ENCODE measurements around the gene SRGAP3.

The SRGAP3 gene

DNA sequence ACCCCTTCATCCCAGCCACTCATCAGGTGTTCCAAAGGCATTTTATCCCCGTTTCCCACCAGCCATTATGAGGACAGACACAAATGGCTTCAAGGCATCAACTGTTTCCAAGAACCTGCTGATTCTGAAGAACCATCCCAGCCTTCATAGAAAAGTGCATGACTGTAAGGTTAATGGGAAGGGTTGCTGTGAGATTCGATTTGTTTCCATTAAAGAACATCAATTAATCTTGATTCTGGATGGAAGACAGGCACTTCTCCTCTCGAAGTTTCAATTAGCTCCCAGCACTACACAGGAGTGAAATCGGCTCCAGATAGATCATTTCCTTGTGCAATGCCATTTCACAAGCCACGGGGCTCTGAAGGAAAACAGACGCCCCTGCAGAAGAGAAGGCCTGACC lies 25.8 kb downstream of the SRGAP3 start:
- DNase-seq: no peak

DNA sequence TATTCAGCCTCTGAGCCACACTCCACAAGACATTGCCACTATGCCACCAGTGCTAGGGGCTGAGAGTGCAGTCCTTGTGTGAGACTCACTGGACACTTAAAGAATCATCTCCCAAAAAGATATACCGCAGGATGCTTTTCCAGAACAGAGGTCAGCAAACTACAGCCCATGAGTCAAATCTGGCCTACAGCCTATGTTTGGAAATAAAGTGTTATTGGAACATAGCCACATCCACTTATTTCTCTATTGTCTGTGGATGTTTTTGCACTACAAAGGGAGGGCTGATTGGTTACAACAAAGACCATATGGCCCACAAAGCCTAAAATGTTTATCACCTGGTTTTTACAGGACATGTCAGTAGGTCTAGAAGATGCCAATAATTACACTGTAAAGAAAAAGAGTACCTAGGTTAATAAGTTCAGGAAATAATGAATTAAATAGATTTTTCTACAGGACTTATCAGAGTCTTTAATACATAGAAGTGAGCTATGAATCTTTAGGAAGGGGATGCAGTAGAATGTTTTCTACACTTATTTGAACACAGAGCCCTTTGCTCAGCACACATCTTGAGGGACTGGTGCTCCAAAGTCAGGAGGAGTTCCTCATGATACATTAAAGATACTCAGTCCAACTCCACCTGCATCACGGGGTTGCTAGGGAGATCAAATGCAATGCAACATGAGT lies 26.3 kb downstream of the SRGAP3 start:
- no peak for DNase-seq

DNA sequence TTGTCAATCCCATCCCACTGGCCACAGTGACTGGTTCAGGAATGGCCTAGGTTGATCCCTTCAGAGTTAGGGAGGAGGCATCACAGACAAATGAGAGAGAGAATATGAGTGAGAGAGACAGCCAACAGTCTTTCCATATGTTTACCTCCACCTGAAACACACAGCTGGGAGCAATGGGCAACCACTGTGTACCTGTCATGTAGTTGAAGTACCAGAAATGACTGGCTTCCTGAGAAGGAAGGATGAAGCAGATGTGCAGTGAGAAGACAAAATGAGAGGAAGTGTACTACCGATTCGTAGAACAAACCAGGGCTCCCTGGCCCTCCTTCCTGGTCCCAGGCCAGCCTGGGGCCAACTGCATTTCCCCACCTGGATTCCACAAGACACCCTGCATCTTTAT lies 27.4 kb downstream of the SRGAP3 start:
- no peak for DNase-seq

DNA sequence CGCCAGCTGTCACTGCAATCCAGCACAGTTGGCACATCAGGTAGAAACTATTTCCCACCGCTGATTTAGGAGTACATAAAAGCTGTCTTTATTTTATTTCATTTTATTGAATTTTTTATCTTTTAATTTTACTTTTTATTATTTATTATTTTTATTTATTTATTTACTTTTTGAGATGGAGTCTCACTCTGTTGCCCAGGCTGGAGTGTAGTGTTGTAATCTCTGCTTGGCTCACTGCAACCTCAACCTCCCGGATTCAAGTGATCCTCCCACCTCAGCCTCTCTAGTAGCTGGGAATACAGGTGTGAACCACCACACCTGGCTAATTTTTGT lies 31.0 kb downstream of the SRGAP3 start:
- DNase-seq: no peak

DNA sequence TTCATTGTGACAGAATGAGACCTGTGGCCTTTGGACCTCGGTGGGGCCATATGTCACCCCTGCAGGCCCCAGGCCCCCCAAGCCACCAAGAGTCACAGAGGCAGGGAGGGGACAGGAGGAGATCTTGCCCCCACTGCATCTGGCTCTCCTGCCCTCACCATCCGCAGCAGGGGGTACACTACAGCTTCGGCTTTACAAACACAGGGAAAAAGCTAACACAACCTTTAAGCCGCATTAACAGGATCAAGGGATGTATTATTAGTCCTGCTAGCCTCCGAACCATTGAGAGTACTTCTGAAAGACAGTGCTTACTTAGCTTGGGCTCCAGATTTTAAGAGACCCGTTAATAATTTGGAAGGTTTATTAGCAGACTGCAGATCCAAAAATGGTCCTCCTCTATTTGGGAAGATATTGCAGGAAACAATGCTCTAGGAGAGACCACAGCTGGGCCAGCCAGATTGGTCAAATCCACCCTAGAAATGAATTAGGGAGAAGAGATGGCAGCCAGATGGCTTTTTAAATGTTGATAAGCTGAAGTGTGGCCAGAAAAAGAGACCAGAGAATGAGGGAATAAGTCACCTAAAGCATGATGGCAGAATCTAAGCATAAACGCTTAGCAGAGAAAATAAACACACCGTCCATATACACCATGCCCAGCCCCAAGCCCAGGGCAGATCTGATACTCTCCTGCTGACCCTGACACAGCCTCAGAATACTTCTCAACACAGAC lies 31.5 kb downstream of the SRGAP3 start:
- DNase-seq: peak; percentile 96

DNA sequence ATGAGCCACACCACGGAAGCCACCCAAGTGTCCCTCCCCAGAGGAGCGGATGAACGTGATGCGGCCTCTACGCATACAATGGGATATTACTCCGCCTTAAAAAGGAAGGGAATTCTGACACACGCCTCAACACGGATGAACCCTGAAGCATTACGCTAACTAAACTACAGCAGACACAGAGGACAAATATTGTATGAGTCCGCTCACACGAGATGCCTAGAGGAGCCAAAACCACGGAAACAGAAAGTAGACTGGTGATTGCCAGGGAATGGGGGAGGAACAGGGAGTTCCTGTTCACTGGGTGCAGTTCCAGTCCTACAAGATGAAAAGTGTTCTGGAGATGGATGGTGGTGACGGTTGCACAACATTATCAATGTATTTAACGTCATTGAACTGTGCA lies 32.7 kb downstream of the SRGAP3 start:
- no peak for DNase-seq

DNA sequence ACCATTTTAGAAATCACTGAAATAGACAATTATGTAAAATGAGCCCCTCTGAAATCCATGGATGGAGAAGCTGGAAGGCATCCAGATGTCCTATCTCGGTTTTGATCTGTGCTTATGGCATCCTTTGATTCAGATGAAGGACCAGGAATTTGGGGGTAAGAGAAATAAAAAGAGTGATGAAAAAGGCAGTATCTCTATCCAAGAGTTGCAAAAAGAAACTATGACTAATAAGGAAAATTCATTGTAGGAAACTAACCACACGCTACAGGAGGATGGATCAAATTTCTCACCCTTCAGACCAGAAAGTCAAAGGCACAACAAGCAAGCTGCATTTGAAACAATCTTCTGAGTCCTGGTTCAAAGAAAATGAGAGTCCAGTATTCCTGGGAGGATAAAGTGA lies 34.8 kb downstream of the SRGAP3 start:
- no peak for DNase-seq

DNA sequence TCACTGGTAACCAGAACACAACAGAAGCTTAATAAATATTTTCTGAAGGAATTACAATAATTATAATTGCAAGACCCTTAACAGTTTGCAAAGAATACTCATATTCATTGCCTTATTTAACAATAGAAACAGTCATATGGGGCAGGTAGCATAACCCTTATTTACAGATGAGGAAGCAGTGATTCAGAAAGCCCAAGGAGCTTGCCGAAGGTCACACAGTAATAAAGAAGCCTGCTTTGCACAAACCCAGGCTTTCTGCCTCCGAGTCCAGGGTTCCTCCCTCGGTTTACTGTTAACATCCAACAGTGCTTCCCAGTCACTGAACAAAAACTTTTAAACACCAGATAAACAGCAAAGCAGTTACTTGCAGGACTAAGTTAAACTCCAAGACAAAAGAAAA lies 35.3 kb downstream of the SRGAP3 start:
- no peak for DNase-seq

DNA sequence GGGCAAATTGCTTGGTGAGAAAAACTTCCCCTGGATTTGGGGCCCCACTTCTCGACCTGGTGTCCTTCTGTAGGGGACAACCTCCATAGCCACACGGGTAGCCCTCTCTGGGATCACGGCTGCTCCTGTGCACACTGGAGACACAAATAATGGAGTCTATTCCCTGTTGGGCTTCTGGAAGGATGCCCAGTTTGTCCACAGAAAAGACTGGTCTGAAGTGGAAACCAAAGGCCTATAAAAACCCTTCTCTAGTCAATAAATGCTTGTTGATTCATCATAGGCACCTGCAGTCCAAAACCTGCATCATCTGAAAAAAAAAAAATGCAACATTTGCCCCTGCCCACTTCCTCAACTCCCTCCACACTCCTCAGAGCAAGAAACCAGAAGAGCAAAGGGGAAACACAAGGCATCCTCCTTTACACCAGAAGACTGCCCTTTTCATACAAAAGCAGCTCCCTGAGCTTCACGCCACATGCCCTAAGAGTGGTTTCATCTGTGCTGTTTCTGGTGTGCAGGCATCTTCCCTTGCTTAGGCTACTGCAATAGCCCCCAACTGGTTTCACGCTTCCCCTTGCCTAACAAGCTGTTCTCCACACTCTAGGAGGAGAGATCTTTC lies 36.3 kb downstream of the SRGAP3 start:
- no peak for DNase-seq

DNA sequence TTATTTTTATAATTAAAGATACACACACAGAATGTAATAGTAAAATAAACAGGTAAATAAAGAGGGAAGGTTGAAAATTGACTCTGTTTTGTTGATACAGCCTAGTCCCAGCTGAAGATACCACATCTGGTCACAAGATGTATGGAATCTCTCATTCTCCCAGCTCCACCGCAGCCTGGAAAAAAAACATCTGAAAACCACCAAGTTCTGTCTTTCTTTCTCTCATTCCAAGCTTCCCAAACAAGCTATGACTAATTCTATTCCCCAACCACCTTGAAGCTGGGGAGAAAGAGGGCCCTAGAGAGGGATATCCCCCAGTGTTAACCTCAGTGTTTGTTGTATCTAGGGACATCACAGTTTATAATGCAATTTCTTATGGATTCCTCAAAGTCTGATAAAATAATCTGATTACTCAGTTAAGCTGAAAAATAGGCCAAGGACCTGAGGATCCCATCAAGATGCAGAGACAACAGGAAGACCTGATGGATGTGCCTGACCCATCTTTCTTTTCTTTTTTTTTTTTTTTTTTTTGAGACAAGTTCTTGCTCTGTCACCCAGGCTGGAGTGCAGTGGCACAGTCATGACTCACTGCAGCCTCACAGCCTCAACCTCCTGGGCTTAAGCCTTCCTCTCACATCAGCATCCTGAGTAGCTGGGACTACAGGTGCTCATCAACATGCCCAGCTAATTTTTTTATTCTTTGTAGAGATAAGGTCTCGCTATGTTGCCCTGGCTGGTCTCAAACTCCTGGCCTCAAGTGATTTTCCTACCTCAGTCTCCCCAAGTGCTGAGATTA lies 38.1 kb downstream of the SRGAP3 start:
- no peak for DNase-seq

DNA sequence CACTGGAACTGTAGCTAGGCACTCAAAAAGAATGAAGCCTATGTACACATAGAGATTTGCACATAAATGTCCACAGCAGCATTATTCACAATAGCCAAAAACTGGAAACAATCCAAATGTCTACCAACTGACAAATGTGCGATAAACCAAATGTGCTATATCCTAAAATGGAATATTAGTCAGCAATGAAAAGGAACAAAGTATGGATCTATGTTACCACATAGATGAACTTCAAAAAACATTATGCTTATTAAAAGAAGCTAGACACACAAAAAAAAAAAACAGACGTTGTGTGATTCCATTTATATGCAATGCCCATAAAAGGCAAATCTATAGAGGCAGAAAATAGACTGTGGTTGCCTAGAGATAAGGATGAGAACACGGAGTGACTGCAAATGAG lies 39.7 kb downstream of the SRGAP3 start:
- no peak for DNase-seq

DNA sequence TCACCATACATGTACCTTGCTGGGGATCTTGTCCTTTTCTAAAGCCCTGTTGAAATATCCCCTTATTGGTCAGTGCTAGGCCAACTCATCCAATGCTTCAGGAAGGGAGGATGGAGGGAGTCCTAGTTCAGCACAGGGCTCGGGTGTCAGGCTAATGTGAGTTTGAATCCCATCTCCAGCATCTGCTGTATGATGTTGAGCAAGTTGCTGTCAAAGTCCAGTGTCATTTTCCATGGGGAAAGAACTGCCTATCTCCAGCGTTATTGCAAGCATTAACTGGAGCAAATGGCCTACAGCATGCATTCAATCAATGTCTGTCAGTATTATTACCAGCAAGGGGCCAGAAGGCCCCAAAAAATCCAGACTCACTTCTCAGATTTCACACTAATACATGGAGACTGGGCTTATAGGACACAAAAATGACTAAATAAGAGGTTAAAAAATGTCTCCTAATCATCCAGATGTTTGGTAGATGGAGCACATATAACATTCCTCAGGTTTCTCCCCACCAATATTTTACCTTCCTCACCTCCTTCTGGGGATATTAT lies 40.8 kb downstream of the SRGAP3 start:
- DNase-seq: no peak

DNA sequence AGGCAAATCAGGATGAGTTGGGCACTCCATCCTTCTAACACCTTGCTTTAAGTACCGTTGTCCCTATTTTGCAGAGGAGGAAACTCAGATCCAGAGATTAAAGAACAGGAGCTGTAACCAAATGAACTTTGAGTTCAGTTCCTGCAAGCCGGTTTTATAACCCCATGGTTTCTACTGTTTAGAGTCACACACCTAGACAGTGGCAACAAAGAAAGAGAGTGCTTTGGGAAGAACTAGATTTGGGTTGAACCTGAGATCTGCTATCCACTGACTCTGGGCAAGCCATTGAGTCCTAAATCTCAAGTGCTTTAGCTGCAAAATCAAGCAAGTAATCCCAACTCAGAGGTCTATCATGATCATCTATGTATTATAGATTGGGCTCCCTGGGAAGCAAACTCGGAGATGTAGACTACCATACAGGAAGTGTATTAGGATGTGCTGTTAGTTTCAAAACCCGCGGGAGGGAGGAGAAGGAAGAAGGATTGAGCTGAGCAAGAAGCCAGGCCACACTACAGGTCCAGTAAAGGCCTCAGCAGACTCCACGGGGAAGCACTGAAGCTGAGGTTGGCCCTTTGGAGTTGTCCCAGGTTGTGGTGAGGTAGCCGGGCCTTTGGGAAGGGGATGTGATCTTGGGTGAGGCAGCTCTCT lies 42.2 kb downstream of the SRGAP3 start:
- no peak for DNase-seq

DNA sequence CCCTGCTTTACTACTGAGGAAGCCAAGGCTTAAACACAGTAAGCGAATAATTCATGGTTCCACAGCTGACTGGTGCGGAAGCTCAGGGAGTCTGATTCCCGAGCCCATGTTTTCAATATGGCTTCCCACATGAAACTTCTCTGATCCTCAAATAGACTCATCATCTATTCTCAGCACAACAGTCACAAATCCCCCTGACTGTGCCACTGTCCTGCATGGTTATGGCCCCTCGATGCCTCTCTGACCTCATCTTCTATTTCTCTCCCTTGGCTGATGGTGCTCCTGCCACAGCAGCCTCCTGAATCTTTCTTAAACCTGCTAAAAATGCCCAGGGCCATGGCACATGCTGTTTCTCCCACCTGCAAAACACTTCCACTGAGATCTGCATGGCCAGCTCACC lies 43.2 kb downstream of the SRGAP3 start:
- DNase-seq: no peak

DNA sequence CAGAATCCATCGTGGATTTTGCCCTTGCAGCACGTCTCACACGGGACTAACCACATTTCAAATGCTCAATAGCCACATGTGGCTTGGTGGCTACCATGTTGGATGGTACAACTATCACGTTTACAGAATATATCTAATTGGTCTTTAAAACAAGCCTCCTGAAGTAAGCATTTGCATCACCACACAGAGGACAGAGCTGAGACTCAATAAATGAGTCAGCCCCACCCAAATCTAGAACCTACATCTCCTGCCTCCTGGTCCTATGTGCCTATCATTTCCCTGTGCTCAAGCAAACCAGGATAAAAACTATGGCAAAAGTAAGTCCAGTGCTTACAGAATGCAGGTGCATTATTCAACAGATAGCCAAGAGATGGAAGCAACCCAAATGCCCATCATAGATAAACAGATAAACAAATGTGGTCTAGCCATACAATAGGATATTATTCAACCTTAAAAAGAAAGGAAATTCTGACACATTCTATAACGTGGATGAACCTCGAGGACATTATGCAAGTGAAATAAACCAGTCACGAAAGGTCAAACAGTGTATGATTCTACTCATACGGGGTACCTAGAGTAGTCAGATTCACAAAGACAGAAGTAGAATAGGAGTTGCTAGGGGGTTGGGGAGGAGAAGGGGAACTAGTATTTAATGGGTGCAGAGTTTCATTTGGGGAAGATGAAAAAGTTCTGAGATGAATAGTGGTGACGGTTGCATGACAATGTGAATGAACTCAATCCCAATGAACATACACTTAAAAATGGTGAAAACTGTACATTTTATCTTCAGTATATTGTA lies 43.9 kb downstream of the SRGAP3 start:
- no peak for DNase-seq

DNA sequence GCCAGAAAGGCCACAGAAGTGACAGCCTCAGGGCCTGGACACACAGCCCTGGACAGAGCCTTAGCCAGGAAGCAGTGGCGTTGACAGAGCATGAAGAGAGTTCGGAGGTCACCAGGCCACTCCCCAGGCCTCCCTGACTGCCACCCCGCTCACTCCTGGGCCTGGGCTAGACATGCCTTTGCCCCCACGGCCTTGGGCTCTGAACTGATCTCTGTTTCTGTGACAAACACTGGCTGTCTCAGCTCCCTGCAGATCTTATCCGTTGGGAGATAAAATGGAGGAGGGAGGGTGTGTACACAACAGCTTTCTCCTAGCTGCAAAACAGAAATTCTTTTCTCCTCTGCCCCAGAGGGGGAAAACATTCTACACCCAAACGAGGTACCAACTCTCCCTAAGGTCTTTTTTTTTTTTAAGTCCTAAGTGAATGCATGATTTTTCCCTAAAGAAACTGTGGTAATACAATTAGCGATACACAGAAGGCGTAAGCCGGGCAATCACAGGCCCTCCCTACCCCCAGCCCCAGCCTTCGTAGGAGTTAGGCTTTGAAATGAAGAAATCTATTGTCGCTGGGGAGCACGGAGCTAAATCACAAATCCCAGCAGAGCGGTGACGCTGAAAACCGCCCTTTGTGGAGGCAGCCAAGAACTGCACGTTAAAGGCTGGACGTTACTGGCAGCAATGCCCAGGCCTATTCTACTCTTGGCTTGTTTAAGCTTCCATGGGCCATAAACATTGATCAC lies 45.0 kb downstream of the SRGAP3 start:
- peak; percentile 71 for DNase-seq

DNA sequence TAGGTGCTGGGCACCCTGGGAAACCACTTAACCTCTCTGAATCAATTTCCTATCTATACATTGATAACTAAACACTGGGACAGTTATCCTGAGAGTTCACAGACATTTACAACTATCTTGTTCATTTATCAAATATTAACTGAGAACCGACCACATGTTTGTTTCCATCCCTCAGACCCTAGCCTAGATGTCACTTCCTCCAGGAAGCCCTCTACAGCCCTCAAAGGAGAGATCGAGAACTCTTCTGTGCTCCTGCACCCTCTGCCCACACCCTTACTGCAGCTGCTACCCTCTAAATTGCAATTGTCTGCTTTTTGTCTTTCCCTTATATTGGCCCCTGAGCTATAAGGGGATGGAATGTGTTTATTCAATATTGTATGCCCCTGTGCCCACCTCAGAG lies 46.1 kb downstream of the SRGAP3 start:
- DNase-seq: no peak

DNA sequence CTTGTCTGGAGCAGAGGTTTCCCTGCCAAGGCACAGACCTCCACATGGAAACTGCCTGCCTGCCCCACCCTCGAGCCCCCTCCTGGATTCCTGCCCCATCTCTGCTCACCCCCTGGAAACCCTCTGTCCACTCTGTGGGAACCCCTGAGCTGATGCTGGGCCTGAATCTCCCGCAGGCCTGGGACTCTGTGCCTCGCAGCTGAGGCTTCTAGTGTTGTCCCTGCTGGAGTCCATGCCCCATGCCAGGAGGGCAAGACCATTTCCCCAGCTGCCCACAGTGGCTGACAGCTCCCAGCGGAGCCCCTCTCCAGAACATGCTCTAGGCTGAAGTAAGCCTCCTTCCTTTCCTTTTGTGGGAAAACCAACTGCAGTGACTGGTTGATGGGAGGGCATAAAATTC lies 46.9 kb downstream of the SRGAP3 start:
- DNase-seq: no peak

DNA sequence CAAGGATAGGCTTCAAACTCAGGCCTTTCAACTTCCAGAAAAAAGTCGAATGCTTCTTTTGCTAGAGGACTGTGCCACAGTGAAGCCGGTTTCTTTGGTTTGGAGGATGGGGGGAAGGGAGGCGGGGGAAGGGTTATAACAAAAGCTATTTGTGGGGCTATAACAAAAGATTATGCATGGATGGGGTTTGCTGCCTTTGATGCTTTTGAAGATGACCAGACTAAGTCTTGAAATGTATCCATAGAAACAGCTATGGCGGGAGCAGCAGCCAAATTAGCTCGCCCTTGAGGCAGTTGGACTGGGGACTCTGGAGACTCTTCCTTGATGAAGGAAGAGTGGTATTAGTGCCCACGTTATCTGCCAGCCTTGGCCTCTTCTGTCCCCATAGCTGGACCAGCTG lies 47.5 kb downstream of the SRGAP3 start:
- DNase-seq: no peak

DNA sequence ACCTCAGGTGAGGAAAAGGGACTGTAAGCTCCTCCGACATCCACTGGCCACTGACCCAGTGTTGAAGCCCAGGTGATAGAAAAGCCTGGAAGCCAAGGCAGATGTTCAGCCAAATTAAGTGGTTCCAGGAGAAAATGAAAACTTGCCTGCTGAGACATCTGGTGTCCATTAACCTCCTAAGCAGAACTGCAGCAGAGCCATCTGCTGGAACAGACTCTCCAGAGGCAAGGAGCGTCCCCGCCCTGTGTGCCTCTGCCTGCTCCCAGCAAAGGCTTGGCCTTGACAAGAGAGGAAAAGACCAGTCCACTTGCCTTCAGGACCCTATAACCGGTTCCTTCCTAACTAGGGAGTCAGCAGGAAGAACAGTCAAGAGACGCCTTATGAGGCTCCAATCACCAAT lies 48.2 kb downstream of the SRGAP3 start:
- peak; percentile 37 for DNase-seq

DNA sequence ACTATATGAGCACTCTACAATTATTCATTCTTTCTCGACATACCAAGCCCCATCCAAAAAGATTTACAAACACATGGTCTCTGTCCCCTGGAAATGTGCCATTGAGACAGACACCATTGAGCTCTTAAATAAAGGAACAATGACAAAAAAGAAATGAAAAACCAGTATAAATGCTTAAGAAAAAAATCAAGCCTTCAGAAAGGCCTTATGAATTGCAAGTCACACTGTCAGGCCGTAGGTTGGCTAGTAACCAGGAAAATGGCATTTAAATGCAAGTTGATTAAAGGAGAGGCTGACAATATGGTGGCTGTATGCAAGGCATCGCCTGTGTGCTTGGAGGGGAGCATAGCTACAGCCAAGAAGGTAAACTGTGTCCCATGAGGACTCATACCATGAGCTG lies 49.7 kb downstream of the SRGAP3 start:
- DNase-seq: no peak
